ENCODE results near the gene RARA.

DNA sequence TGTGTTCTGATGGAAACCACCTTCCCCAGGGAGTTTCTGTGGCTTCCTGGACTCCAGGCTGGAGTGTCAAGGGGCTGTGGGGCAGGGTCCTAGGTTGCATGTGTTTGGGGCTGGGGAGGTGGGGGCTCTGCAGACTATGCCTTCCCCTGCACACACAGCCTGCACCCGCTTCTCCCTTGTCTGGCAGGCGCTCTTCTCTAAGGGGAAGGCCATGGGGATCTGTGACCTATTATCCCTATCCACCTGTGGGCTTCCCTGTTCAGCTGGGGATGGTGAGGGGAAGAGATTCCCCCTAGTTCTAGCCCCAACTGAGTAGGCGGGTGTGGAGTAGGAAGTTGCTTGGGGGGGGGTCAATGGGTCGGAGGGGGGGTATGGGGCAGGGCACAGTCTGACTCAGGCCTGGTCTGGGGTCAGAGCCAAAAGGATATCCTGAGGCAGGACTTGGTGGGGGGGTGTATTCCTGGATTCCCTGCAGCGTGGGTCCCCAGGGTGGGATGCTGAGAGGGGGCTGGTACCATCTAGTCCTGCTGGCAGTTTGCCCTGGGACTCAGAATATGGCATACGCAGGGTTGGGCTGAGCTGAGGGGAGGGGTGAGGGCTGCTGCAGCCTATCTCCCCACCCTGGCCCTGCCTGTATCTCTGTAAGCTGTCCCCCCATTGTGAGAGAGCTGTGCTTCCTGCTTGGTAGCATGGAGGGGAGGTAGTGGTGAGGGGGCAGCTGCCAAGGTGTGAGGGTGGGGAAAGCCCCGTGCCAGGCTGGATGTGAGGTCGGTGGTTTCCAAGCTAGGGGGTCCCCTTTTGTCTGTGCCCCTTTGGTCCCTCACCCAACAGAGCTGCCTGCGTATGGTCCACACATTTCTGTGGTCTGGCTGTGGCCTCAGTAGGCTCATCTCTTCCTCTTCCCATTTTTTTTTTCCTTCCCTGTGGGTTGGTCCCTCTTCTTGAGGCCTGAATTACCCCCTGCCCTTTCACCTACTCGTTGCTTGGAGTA lies 14.7 kb downstream of the RARA start:
- TF ChIP-seq, protein P1, sequence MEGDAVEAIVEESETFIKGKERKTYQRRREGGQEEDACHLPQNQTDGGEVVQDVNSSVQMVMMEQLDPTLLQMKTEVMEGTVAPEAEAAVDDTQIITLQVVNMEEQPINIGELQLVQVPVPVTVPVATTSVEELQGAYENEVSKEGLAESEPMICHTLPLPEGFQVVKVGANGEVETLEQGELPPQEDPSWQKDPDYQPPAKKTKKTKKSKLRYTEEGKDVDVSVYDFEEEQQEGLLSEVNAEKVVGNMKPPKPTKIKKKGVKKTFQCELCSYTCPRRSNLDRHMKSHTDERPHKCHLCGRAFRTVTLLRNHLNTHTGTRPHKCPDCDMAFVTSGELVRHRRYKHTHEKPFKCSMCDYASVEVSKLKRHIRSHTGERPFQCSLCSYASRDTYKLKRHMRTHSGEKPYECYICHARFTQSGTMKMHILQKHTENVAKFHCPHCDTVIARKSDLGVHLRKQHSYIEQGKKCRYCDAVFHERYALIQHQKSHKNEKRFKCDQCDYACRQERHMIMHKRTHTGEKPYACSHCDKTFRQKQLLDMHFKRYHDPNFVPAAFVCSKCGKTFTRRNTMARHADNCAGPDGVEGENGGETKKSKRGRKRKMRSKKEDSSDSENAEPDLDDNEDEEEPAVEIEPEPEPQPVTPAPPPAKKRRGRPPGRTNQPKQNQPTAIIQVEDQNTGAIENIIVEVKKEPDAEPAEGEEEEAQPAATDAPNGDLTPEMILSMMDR (IDR thresholded peaks at IDR 0.05; ENCODE audit: borderline replicate concordance, extremely low read depth, low read length, poor library complexity, severe bottlenecking) = no peak
- TF ChIP-seq EZH2 (IDR thresholded peaks at IDR 0.05; ENCODE audit: borderline replicate concordance, low read depth, low read length, severe bottlenecking) = no peak
